Neural progenitor cell (in vitro differentiated cells): ENCODE data around the gene PCGF3. TPM values are rescaled to one million over a fixed set of nuclear protein-coding genes. Genes with fewer than 3 reads are reported as not detected.

Experiments used
- DNase-seq: peaks from one replicate; pipeline ENCODE4 v3.0.0-alpha.2; 2016; ENCODE audit warnings: low spot score
- H2AFZ ChIP-seq: fragments of 200-600 bp; sonication (generic); replicated peaks from 2 replicates; pipeline ENCODE4 v1.6.1; 2016; ENCODE audit warnings: antibody characterized with exemption
- H3F3A ChIP-seq: fragments of 200-600 bp; sonication (generic); 2 replicates; pipeline ENCODE4 v1.6.1; 2016; ENCODE audit warnings: antibody characterized with exemption, low read depth
- H3K27ac ChIP-seq: fragments of 200-600 bp; sonication (generic); 2 replicates; pipeline ENCODE4 v1.5.1; 2016; ENCODE audit warnings: mild to moderate bottlenecking
- H3K27me3 ChIP-seq: fragments of 200-600 bp; sonication (generic); 2 replicates; pipeline ENCODE4 v1.6.1; 2016; ENCODE audit warnings: mild to moderate bottlenecking, moderate library complexity
- H3K36me3 ChIP-seq: fragments of 200-600 bp; sonication (generic); 2 replicates; pipeline ENCODE4 v1.5.1; 2016
- H3K4me1 ChIP-seq: fragments of 200-600 bp; sonication (generic); 2 replicates; pipeline ENCODE4 v1.6.1; 2016; ENCODE audit warnings: mixed run types
- H3K4me2 ChIP-seq: fragments of 200-600 bp; sonication (generic); 2 replicates; pipeline ENCODE4 v1.6.1; 2016
- H3K4me3 ChIP-seq: fragments of 200-600 bp; sonication (generic); 2 replicates; pipeline ENCODE4 v1.5.1; 2016
- H3K79me2 ChIP-seq: fragments of 200-600 bp; sonication (generic); 2 replicates; pipeline ENCODE4 v1.6.1; 2016; ENCODE audit warnings: low read depth
- H3K9ac ChIP-seq: fragments of 200-600 bp; sonication (generic); 2 replicates; pipeline ENCODE4 v1.6.1; 2016
- H3K9me3 ChIP-seq: fragments of 200-600 bp; sonication (generic); 2 replicates; pipeline ENCODE4 v1.5.1; 2016; ENCODE audit warnings: low read depth
- H4K20me1 ChIP-seq: fragments of 200-600 bp; sonication (generic); 2 replicates; pipeline ENCODE4 v1.6.1; 2016; ENCODE audit warnings: low read depth
- H3K27ac Mint-ChIP-seq: 3 replicates; pipeline ENCODE4 v1.8.0; 2021; ENCODE audit warnings: mixed read lengths
- H3K27me3 Mint-ChIP-seq: 2 replicates; pipeline ENCODE4 v1.8.0; 2022; ENCODE audit warnings: low read depth, mild to moderate bottlenecking, inconsistent platforms, moderate library complexity, mixed read lengths; ENCODE audit not compliant: insufficient read depth
- H3K36me3 Mint-ChIP-seq: 3 replicates; pipeline ENCODE4 v1.8.0; 2021; ENCODE audit warnings: mixed read lengths
- H3K4me1 Mint-ChIP-seq: 3 replicates; pipeline ENCODE4 v1.8.0; 2021; ENCODE audit warnings: mixed read lengths
- H3K4me3 Mint-ChIP-seq: 3 replicates; pipeline ENCODE4 v1.8.0; 2021; ENCODE audit warnings: mild to moderate bottlenecking, moderate library complexity, mixed read lengths
- H3K9me3 Mint-ChIP-seq: 3 replicates; pipeline ENCODE4 v1.8.0; 2020; ENCODE audit warnings: mixed read lengths
- CTCF ChIP-seq: fragments of 200-600 bp; sonication (generic); IDR thresholded peaks from 2 replicates; pipeline ENCODE4 v1.5.1; 2017; ENCODE audit warnings: antibody characterized with exemption, mild to moderate bottlenecking
- EZH2 ChIP-seq: fragments of 200-600 bp; sonication (generic); IDR thresholded peaks from 2 replicates; pipeline ENCODE4 v1.6.1; 2017; ENCODE audit warnings: antibody characterized with exemption, mild to moderate bottlenecking, moderate library complexity
- EZH2phosphoT487 ChIP-seq: fragments of 200-600 bp; sonication (generic); IDR thresholded peaks from 2 replicates; pipeline ENCODE4 v1.6.1; 2017; ENCODE audit warnings: antibody characterized with exemption
- total RNA-seq: library from RNA; depleted of rRNA; stranded (reverse); fragments of >200 nt; gene quantifications from 2 replicates; pipeline ENCODE4 v1.2.3, GENCODE V29; 2015; ENCODE audit warnings: low replicate concordance

PCGF3 gene
- total RNA-seq, 1 donor from 2014 or later = 44.7 TPM

GRCh38 chr4:742096-742741 is 36.6 kb downstream of the PCGF3 start:
- TF ChIP-seq EZH2phosphoT487 = no peak
- no peak for TF ChIP-seq EZH2
- no peak for TF ChIP-seq CTCF
- Histone ChIP-seq H3K27ac (no peak overlapping the region), H3K27me3 (no peaks in the 10 kb centered on the region), H3K79me2 (no peaks in the 10 kb centered on the region), H4K20me1 (peaks cover 17% of the 10 kb centered on the region), H2AFZ (no peak overlapping the region), H3K9me3 (no peaks in the 10 kb centered on the region), H3F3A (peaks cover 16% of the 10 kb centered on the region), H3K4me1 (no peaks in the 10 kb centered on the region), H3K9ac (no peak overlapping the region), H3K4me2 (no peak overlapping the region), H3K36me3 (no peaks in the 10 kb centered on the region), H3K4me3 (no peak overlapping the region)
- peaks cover 2% of the 10 kb centered on the region for H3K9me3 Mint-ChIP-seq
- peaks cover 4% of the 10 kb centered on the region for H3K27me3 Mint-ChIP-seq
- no peaks in the 10 kb centered on the region for H3K4me1 Mint-ChIP-seq
- no peak for DNase-seq
- H3K4me3 Mint-ChIP-seq = no peak overlapping the region
- no peak overlapping the region for H3K27ac Mint-ChIP-seq
- peaks cover 22% of the 10 kb centered on the region for H3K36me3 Mint-ChIP-seq

DNA sequence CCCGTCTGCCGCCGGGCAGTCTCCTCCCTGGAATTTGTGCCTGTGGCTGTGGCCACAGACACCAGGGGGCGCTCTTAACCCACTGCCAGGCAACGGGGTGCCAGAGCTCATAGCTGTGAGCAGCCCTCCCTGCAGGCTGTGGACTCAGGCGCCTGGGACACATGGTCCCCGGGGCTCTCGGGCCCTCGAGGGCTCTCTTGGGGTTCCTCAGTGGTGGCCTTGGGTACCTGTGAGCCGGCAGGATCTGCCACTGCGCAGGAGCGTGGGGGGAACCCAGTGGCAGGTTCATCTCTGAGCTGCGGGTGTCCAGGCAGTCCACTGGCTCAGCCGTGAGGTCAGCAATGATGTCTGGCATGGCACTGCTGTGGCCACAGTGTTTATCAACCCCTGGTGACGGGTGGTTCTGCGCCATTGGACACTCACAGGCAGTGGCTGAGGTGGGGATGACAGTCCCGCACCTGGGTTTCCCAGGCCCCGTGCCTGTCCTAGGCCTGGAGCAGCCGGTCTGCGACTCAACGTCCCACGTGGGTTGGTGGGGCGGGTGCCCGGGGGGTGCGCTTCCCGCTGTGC is 37.2 kb downstream of the PCGF3 start:
- Mint-ChIP-seq H3K9me3 (peaks cover 4% of the 10 kb centered on the region), H3K27ac (no peak overlapping the region)
- H3K36me3 ChIP-seq = no peaks in the 10 kb centered on the region

DNA sequence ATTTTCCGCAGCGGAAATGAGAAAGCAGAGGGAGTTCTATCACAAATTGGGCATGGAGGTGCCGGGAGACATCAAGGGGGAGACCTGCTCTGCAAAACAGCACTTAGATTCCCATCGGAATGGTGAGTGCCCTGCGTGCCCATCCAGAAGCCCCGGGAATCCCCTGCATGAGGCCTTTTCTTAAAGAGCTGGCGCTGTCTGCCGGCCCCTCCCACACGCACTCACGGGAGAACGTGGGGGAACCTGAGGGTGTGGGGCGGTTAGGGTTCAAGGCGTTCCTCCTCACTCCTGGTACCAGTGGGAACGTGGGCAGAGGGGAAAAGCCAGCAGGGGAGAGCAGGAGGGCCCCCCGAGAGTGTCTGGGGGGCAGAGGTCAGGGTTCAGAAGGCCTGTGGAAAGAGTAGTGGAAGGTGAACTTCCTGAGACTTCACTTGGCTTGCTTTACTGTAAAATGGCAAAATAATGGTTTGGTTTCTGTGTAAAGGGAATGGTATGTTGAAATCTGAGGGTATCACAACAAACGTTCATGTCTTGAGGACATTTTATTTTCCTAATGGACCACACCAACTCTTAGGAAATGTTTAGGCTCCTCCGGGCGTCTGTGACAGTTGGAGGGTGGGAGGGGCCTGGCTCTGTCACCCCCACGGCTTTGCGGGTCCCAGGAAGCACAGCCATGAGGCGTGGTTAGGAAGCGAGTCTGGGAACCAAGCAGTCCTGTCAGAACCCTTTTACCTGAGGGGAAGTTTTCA is 38.0 kb downstream of the PCGF3 start:
- H3F3A ChIP-seq = peaks cover 16% of the 10 kb centered on the region
- no peaks in the 10 kb centered on the region for H3K36me3 ChIP-seq
- no peak overlapping the region for H3K27ac ChIP-seq
- H3K9me3 ChIP-seq = no peaks in the 10 kb centered on the region
- no peak overlapping the region for H3K4me2 ChIP-seq
- no peak for DNase-seq
- H3K27ac Mint-ChIP-seq = peak overlapping the region; percentile 25
- H3K4me1 Mint-ChIP-seq = peaks cover 3% of the 10 kb centered on the region
- H2AFZ ChIP-seq = no peak overlapping the region
- peaks cover 21% of the 10 kb centered on the region for H3K36me3 Mint-ChIP-seq
- no peak overlapping the region for H3K4me3 ChIP-seq
- H3K27me3 Mint-ChIP-seq = peaks cover 4% of the 10 kb centered on the region
- H3K4me1 ChIP-seq = no peaks in the 10 kb centered on the region
- H3K27me3 ChIP-seq = no peaks in the 10 kb centered on the region
- H3K79me2 ChIP-seq = peaks cover 5% of the 10 kb centered on the region
- peaks cover 11% of the 10 kb centered on the region for H4K20me1 ChIP-seq
- H3K4me3 Mint-ChIP-seq = no peak overlapping the region
- peaks cover 5% of the 10 kb centered on the region for H3K9me3 Mint-ChIP-seq
- TF ChIP-seq EZH2phosphoT487 (no peak), EZH2 (no peak), CTCF (no peak)
- no peak overlapping the region for H3K9ac ChIP-seq

More for the DNA sequence above, 37.2 kb downstream of the PCGF3 start:
- Histone ChIP-seq H3K4me2 (no peak overlapping the region), H4K20me1 (peaks cover 14% of the 10 kb centered on the region), H3K9ac (no peak overlapping the region), H3F3A (peaks cover 16% of the 10 kb centered on the region), H3K4me1 (no peaks in the 10 kb centered on the region), H3K79me2 (no peaks in the 10 kb centered on the region), H2AFZ (no peak overlapping the region), H3K9me3 (no peaks in the 10 kb centered on the region), H3K27ac (no peak overlapping the region), H3K4me3 (no peak overlapping the region), H3K27me3 (no peaks in the 10 kb centered on the region)
- DNase-seq = peak; percentile 67
- H3K4me1 Mint-ChIP-seq = peaks cover 1% of the 10 kb centered on the region
- peaks cover 20% of the 10 kb centered on the region for H3K36me3 Mint-ChIP-seq
- TF ChIP-seq CTCF = peak; percentile 82
- no peak for TF ChIP-seq EZH2
- no peak for TF ChIP-seq EZH2phosphoT487
- H3K4me3 Mint-ChIP-seq = no peak overlapping the region
- H3K27me3 Mint-ChIP-seq = peaks cover 4% of the 10 kb centered on the region
